ENCODE results near the gene RABGEF1.
"Not testable (repeated sequence)": the region's sequence is repeated elsewhere in the genome, so short reads cannot be mapped to it uniquely, and the experiment has no call there.

DNA sequence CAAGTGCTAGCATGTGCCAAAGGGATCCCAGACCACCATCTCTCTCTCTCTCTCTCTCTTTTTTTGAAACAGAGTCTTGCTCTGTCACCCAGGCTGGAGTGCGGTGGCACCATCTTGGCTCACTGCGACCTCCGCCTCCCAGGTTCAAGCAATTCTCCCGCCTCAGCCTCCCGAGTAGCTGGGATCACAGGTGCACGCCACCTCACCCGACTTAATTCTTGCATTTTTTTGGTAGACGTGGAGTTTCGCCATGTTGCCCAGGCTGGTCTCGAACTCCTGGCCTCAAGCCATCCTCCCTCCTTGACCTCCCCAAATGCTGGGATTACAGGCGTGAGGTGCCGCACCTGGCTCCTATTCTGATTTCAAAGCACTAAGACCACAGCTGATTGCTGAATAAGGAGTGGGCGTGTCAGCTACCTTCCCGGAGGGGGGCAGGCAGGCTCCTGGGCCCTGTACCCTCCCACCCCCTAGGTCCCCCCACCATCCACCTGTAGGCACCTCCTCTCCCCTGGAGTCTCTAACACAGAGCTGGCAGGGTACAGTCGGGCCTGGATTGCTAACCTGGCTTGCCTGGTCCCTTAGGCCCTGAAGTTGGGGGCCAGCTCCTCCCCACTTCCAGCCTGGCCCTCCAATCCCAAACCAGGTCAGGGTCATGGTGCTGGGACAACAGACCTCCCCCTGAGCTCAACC, 74.8 kb downstream of the RABGEF1 start:
- TF ChIP-seq SNAI2, ZC3H10, ZFP3 (CRISPR knock-in tag; IDR thresholded peaks at IDR 0.05): not testable (repeated sequence)
